ENCODE measurements around the gene VAPB.

The VAPB gene

DNA sequence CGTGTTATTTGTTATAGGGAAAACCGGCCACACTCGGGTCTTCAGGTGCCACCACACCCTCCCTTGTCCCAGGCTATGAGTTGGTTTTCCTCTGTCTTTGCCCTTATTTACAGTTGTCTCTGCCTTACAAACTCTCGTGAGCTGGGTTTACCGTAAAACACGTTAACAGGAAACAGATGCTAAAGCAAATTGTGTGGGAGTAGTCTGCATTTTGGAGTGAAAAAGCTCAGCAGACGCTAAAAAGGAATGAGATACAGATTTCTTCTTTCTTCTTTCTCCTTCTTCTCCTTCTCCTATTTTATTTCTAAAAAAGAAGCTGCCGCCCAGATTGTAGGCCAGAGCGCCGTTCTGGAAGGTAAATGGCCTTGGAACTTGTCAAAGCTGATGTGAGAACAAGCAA lies 74.2 kb downstream of the VAPB start:
- no peak for DNase-seq (ENCODE audit: low read depth in 2 of 2)

DNA sequence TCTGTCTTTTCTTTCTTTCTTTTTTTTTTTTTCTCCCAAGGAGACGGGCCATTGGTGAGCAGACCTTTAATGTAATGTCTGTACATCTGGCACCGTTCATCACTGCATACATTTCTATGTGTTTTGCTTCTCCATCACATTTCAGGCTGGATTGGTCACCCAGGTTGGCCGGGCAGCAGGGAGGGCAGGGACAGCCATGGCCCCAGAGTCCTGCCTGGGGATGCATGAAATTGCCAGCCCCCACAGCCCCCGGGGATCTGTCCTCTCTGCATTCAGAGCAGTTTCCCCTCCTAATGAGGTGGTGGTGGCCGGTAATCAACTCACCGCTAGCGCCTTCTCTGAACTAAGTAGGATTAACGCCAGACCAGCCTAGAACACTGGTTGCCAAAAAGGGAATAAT lies 75.8 kb downstream of the VAPB start:
- DNase-seq (ENCODE audit: low read depth in 2 of 2): no peak

DNA sequence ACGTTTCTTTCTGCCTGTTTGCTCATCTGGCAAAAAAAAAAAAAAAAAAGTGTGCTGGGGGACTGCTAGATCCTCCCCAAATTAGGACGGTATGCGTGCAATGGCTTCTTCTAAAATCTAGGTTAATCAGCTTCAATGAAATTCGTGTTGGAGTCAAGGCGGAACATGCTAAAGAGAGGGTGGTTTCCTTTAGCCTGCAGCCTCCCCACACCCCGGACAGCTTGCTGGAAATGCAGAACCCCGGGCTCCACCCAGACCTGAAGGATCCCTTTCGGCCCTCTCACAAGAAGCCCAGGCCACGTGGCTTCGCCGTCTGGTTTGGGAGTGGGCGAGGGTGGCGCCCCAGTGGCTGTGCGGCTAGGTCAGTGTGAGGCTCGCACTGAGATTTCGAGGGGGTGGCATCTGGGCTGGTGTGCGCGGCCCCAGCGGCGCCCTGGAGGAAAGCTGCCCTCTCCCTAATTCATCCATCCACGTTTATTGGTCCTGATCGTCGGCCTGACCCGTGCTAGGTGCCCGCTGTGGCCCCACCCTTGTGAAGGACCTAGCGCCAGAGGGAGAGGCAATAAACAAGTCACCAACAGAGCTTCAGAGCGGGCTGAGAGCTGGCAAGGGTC lies 77.2 kb downstream of the VAPB start:
- no peak for DNase-seq (ENCODE audit: low read depth in 2 of 2)

DNA sequence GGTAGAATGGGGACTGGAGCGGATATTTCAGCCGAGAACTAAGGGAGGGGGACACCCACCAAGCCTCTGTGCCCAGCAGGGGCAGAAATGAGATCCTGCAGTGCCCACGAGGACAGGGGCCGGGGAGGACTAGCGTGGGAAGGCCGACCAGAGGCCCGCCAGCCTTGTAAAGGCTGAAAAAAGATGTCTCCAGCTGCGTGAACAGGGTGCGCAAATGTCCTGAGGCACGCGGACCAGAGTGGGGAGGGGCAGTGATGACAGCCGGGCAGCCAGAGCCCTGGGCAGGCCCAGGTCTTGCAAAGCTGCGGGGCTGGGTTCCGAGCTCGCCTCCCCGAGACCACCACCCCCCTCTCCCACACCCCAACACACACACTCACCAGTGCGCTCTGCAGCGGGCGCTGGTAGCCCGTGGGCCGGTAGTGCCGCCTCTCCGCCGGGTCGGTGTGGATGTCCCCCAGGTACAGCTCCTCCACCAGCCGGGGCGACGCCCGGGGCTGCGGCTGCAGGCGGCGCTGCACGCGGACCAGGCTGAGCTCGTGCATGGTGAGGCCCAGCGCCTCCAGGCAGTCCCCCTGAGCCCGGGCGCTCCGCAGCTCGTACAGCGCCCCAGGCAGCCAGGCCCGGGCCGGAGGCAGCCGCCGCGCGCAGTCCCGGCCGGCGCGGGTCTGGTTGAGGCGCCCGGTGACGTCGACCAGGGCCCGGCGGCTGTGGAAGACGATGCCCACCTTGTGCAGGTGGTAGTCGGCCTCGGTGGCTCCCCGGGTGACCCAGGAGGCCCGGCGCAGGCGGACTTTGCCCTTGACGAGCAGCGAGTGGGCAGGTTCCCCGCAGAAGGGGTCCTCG lies 77.9 kb downstream of the VAPB start:
- DNase-seq (ENCODE audit: low read depth in 2 of 2): no peak

DNA sequence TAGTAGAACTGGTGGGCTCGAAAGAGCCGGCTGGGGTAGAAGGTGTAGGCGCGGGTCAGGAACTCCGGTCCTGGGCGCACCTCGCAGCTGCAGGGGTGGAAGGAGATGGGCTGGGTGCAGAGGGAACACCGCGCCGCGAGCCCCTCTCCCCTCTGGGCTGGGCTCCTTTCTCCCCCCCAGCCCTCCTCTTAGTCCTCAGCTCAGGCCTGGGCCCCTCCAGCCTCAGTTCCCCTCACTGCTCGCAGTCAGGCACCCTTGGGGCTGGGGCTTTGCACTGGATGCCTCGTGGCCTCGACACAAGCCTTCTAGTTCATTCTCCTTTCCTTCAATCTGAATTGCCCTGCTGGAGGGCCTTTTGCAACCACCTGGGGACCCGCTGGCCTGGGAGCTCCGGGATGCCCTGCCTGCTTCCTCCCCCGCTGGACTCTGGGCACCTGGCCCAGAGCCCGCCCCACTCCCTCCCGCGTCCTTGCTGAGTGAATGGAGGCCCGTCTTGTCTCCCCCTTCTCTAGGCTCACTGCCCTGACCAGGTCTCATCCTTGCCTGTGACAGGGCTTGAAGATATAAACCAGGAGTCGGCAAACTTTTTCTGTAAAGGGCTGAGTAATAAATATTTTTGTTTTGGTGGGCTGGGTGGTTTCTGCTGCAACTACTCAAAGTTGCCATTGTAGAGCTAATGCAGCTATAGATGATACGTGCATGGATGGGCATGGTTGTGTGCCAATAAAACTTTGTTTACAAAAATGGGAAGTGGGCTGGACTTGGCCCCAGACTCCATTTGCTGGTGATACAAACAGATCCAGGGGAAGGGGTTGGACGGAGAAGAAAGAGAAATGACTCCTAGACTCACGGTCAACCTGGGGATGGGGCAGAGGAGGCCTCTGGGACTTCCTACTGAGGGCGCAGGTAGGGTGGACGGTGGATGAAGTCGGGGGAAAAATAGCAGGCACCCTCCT lies 78.8 kb downstream of the VAPB start:
- DNase-seq (ENCODE audit: low read depth in 2 of 2): no peak

DNA sequence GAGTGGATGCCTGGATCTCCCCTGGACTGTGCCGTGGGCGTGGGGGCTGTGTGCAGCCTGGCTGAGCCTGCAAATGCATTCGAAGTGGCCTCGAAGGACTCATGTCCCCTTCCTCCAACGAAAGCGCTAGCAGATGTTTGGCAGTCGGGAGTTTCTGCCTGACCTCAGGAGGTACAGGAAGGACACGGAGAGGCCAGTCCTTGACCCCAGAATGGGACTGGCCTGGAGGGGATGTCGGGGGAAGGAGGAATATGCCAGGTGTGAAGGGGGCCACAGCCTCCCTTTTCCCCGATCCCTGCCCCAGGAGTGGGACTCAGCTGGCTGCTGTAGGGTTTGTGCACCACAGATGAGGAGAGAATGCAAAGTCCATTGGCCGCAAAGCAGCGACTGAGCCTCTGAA lies 80.6 kb downstream of the VAPB start:
- DNase-seq (ENCODE audit: low read depth in 2 of 2): no peak

DNA sequence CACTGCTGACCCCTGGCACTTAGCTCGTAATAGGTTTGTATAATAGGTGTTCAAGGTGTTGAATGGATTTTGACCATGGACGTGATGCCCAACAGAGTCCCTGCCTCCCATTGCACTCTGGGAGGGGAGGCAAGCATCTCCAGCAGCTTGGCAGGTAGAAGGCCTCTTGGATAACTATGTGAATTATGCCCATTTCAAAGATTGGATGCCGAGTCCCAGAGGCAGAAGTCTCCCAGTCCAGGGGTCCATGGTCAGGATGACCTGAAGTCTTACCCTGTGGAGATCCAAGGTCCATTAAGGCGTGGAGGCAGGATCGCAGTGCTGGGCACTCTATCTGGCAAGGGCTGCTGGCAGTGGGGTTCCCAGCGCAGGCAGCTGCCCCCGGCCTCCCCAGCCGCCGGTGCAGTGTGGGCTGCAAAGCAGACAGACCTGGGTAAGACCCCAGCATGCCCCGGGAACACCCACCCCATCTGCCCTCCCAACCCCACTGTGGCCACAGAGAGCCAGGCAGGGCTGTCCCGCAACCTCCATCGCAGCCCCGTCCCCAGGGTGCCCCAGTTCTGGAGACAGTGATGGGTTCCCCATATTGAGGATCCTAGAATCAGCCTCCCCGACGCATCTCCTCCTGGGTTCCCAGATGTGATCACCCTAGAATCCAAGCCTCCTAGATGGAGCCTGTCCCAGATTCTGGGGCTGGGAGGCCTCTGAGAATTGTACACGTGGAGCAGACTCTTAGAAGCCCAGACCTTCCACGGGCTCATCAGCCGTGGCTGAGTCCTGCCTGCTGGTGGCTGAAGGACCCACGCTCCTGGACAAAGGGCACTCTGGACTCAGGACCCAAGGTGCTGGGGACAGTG lies 81.5 kb downstream of the VAPB start:
- no peak for DNase-seq (ENCODE audit: low read depth in 2 of 2)

DNA sequence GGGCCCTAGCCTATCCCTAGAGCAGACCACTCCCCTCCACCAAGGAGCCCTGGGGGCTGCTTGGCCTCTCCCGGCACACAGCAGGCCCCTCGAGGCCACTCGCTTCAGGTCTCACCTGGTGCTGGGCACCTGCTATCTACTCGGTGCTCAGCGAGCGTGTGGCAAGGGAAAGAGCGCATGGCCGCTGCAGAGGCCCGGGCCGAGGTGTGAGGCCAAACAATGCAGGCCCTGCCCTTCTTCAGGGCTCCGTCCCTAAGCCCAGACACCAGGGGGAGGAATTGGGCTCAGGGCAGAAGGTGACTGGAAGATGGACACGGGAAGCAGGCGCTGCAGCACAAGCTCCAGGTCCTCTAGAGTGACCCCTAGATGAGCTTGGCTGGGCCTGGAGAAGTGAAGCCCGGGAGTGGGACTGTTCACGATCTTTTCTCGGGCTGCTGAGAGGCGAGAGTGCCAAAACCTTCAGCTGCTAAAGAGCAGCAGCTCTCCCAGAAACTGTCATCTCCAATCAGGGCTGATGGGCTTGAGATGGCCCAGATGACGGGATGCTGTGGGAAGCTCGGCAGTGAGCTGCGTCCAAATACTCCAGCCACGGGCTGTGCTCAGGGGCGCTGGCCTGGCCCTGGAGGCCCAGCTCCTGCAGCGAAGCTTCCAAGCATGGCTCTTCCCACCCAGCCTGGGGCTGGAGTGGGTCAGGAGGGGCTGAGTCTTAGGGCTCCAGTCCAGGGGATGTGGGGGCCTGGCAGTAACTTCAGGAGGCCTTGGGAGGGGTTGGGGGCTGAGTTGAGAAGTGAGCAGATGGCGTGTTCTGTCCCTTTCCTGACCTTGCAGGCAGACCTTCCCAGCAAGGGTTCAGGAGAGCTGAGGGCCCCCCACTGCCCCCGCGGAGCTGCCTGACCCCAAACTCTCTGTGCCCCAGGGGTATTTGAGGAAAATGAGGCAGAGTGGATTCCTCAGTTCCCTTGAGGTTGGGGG lies 82.5 kb downstream of the VAPB start:
- DNase-seq (ENCODE audit: low read depth in 2 of 2): no peak

DNA sequence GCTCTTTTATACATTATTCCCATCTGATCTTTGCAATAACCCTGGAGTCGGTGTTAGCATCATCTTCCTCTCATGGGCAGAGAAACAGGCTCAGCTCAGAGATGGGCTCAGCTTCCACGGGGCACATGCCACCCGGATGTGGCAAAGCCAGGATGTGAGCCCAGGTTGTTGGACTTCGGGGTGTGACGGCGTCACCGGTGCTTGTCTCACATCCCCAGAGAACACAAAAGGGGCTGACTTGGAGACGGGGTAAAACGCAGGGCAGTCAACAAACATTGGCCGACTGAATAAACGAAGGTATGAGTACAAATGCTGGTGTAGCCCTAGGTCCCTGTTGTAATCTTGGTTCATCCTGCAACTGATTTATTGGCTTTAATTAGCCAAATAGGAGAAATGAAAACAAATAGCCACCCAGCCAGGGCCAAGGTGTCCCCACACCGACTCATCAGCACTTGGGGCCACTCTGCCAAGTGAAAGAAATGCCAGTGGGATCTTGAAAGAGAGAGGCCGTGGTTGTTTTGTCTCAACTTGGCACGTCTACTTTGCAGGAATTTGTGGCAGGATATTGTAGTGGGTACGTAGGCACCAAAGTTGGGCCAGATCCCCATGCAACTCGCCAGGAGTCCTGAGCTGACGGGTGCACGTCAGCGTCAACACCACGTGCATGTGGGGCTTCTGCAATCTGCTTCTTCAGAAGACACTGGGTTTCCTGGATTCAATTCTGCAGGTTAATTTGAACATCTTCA lies 83.4 kb downstream of the VAPB start:
- no peak for DNase-seq (ENCODE audit: low read depth in 2 of 2)

DNA sequence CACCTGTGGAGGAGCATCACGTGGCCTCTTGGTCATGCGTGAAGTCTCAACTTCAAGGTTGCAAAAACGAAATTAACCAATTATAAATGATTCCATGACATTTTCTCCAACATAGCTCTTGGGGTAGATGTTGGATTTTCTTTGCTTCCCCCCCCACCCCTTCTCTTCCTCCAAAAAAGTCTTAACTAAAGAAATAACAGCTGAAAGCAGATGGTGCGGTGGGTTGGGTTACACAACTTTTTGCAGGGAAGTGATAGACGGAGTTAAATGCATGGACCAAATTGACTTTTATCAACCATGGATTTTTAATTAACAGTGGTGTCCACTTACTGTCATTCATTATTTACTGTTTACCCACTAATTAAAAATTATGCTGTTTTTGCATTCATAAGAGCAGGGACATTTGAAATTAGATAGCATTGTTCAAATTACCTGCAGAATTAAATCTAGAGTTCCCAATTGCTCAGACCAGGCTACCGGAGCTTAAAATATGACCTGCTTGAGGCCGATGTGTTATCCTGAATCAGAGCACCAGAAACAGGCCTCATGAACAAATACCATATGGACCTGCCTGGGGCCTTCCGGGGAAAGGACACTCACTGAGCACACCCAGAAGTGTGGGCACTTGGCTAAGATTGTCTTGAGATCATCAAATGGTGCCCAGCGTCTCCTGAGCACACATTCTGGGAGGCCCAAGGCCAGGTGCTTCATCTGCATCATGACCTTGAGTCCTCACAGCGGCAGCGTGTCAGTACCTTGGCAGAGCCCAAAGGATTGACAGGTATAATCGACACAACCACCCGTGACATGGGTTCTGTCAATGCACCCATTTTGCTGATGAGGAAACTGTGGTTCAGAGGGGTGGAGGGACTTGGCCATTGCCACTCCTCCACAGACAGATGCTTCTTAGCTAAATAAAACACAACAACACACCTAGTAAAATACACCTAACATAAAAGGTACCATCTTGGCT lies 84.7 kb downstream of the VAPB start:
- no peak for DNase-seq (ENCODE audit: low read depth in 2 of 2)

DNA sequence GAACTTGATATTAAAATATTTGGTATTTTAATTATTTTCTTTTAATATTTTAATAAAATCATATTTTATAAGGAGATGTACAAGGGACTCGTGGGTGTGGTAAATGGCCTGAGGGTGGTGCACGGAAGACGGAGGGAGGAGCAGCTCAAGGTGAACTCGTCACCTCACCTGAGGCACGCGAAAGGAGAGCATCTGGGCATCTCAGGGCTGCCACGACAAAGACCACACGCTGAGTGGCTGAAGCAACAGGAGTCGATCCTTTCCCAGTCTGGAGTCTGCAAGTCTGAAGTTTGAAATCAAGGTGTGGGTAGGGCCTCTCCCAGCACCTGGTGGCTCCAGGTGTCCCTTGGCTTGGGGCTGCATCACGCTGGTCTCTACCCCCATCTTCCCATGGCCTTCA lies 86.4 kb downstream of the VAPB start:
- DNase-seq (ENCODE audit: low read depth in 2 of 2): no peak

DNA sequence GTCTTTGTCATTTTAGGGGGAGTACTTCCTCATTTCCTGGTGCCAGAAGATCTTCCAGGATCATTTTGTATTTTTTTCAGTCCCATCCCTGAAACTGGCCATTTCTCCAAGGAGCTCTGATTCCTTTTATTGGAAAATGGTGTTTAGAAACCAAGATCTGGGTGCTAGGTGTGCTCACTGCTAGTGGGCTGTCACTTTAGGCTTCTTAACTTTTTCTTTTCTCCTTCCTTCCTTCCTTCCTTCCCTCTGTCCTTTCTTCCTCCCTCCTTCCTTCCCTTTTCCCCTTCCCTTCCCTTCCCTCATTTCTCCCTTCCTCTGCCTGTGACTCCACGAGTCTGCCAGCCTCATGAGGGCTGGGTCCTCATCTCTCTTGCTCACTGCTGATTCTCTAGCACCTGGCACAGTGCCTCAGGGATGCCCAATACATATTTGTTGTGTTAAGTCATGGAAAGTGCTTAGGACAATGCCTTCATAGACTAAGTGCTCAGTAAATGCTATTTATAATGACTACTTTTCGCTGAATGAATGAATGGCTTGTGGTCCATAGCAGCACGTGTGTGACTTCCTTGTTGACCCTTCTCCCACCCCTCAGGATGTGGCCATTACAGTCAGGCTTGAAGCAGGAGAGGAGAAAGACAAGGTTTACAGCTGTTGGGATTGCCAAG lies 89.2 kb downstream of the VAPB start:
- DNase-seq (ENCODE audit: low read depth in 2 of 2): no peak

DNA sequence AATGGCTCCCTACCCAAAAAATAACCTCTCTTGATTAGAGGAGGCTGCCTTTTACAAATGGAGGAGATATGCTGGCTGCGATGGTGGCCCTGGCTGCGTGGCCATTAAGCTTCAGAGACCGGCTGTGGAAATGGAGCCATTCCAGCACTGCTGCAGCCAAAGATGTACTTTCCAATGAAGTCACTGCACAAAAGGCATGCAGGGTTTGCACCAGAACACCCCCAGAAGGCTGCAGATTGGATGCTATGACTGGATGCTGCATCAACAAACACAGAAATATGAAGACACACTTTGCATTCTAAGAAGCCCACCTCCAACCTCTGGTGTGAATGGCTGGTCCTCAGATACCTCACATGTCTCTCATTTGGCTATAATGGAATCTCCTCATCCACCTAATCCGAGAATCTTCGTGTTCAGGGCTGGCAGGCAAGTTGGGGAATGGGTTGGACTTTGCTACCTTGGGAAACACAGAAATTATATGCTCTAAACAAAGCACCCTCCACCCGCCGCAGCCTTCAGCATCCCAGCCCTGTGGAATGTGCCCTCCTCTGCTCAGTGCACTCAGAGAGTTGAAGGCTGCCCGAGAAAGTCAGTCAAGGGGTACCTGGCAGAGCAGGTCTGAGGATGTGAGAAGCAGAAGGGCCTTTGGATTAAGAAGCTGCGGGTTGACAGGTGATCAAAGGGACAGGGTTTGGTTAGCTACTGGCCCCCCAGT lies 90.9 kb downstream of the VAPB start:
- DNase-seq (ENCODE audit: low read depth in 2 of 2): no peak

DNA sequence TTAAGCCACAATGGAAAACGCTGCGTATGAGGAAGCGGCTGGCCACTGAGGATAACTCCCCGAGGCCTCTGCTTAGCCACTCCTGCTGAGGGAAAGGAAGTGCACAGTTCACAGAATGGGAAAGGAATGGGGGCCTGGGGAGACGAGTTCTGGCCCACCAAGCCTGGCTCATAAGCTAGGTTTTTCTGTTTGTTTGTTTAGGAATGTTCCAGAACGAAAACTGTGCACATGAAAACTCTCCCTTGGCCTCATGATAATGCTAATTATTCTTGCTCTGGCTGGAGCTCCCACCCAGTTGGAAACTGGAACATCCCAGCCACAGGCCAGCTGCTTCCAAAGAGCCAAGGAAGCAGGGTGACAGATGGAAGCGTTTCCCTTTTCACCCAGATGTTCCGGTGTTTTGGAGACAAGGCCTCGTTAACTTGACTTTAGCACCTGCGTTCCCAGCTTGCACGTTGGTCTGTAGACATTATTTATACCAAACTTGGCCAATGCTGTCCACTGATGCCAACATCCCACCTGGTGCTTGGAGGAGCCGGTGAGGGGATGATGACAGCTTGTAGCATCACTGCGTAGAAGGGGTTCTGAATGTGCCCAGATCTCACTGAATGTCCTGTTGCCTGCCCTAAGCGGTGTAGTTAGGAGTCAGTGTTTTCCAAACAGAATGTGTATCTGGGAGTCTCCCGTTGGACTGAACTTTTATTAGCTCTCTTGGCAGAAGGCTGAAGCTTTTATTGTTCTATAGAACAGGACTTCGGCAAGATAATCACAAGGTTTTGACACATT lies 91.7 kb downstream of the VAPB start:
- no peak for DNase-seq (ENCODE audit: low read depth in 2 of 2)

DNA sequence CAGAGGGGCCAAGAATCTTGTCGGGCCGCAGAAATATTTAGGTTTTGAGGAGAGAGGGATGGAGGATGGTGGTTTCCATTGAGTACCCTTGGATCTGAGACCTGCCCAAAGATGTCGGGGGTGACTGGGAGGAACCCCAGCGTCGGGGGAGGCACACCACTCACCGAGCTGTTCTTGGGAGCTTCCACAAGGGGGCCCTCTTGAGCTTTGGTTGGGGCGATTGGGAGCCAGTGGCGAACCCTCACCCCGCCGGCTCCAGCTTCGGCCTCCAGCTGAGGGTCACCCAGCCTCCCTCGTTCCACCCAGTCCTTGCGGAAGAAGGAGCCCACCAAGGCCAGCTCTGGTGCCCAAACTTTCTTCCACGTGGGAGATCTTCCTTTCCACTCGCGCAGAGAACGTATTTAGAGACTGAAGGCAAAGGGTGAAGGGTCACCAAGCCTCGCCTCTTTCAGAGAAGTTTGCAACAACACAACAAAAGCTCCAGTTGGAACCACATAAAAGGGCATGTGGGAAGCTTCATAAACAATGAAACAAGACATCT lies 92.5 kb downstream of the VAPB start:
- peak in 1 of 2 donors; percentile 7 for DNase-seq (ENCODE audit: low read depth in 2 of 2)

DNA sequence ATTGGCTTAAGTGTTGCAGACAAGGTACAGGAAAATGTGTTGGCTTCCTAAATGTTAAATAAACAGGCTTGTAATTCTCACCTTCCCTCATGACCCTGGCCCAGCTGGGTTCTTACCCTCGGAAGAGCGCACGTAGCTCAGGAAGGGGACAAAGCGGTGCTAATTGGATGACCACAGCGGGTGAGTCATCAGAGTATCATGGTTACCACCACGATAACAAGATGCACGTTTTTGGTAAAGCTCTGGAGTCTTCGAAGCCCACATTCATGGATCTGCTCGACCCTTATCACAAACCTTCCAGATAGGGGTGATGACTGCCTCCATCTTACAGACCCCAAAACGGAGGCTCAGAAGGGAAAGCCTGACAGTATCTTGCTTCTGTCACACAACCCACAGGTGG lies 93.4 kb downstream of the VAPB start:
- no peak for DNase-seq (ENCODE audit: low read depth in 2 of 2)
